Panc1 (cell line): ENCODE measurements around the gene TGIF1. TPM values are rescaled to one million over a fixed set of nuclear protein-coding genes. Genes with fewer than 3 reads are reported as not detected.

ENCODE experiments used
- ATAC-seq: fragments of 200-7000 bp; cut with Tn5 transposase; 2 replicates; pipeline ENCODE4 v1.9.1; 2020; ENCODE audit warnings: mild to moderate bottlenecking, moderate library complexity
- BruUV-seq: library from RNA; stranded (reverse); fragments of 400-500 nt; replicated peaks from 2 replicates; lab custom pipeline; 2021; lab: Mats Ljungman, UMichigan
- CTCF ChIA-PET: fragments of 300-600 bp; sonication (Branson Sonifier 250); formaldehyde crosslinking; loops from one replicate; lab custom pipeline; 2022; ENCODE audit warnings: antibody characterized with exemption; lab: Charles Lee
- POLR2A ChIA-PET: fragments of 300-600 bp; sonication (Branson Sonifier 250); formaldehyde crosslinking; loops from one replicate; lab custom pipeline; 2022; ENCODE audit warnings: antibody characterized with exemption; lab: Charles Lee
- DNase-seq: peaks from one replicate; pipeline ENCODE4 v3.0.0-alpha.2; 2010; ENCODE audit warnings: low read depth, low spot score
- H3K27ac ChIP-seq: 2 replicates; pipeline ENCODE4 v1.5.1; 2011; ENCODE audit warnings: mild to moderate bottlenecking, low read length, inconsistent platforms
- H3K27me3 ChIP-seq: fragments of 200-500 bp; sonication (Bioruptor generic); 2 replicates; pipeline ENCODE4 v1.6.0; 2014; ENCODE audit warnings: low read length, inconsistent platforms; ENCODE audit not compliant: control insufficient read depth, insufficient read depth
- H3K36me3 ChIP-seq: fragments of 200-500 bp; sonication (Bioruptor generic); 2 replicates; pipeline ENCODE4 v1.5.1; 2014; ENCODE audit warnings: inconsistent platforms, mild to moderate bottlenecking, low read length, moderate library complexity; ENCODE audit not compliant: control insufficient read depth, insufficient read depth
- H3K4me1 ChIP-seq: 2 replicates; pipeline ENCODE4 v1.5.1; 2011; ENCODE audit warnings: inconsistent platforms, mild to moderate bottlenecking, low read length, moderate library complexity; ENCODE audit not compliant: control insufficient read depth, insufficient read depth
- H3K4me3 ChIP-seq, 2 experiments: 2 replicates each; pipeline ENCODE4 v1.5.1; 2011 to 2012; ENCODE audit warnings: low read depth in 2 of 2, low read length in 2 of 2, mild to moderate bottlenecking in 2 of 2, inconsistent platforms in 1 of 2, moderate library complexity in 1 of 2
- H3K9me3 ChIP-seq: fragments of 200-500 bp; sonication (Bioruptor generic); 2 replicates; pipeline ENCODE4 v1.5.1; 2014; ENCODE audit warnings: low read depth, mild to moderate bottlenecking, inconsistent platforms, low read length, moderate library complexity; ENCODE audit not compliant: control insufficient read depth, insufficient read depth
- CTCF ChIP-seq: fragments of 450-650 bp; IDR thresholded peaks from 2 replicates; pipeline ENCODE4 v1.5.1; 2017; ENCODE audit warnings: mild to moderate bottlenecking
- POLR2AphosphoS5 ChIP-seq: IDR thresholded peaks from 2 replicates; pipeline ENCODE4 v1.6.1; 2012; ENCODE audit warnings: mild to moderate bottlenecking, low read depth, low read length, moderate library complexity
- REST ChIP-seq, 2 experiments: IDR thresholded peaks; 2 replicates each; pipeline ENCODE4 v1.6.1; 2011 to 2012; ENCODE audit warnings: low read depth in 2 of 2, control low read depth in 1 of 2, low read length in 1 of 2, mild to moderate bottlenecking in 1 of 2, moderate library complexity in 1 of 2; ENCODE audit not compliant: insufficient read depth in 1 of 2
- SIN3A ChIP-seq: IDR thresholded peaks from 2 replicates; pipeline ENCODE4 v1.6.1; 2012; ENCODE audit warnings: low read depth, mild to moderate bottlenecking, low read length, moderate library complexity, borderline replicate concordance; ENCODE audit not compliant: insufficient read depth
- TCF7L2 ChIP-seq: IDR thresholded peaks from 2 replicates; pipeline ENCODE4 v1.6.1; 2011; ENCODE audit warnings: mild to moderate bottlenecking, low read depth, low read length, inconsistent platforms
- in situ Hi-C: cut with HindIII; loops from 2 replicates; pipeline ENCODE4 v1.10.0; 2016; ENCODE audit warnings: low sequenced_read_pairs, low pct_unique_long_range_greater_than_20kb
- intact Hi-C: fragments of 100-400 bp; cut with micrococcal nuclease; formaldehyde crosslinking; loops from one replicate; pipeline ENCODE4 v1.10.0; 2022; ENCODE audit not compliant: unreplicated experiment
- total RNA-seq: library from RNA; stranded (reverse); gene quantifications from one replicate; pipeline ENCODE4 v1.2.1, GENCODE V29; 2021; ENCODE audit not compliant: unreplicated experiment

Gene TGIF1
- total RNA-seq, 1 experiment from 2014 or later: 171 TPM

GRCh38 chr18:3482258-3482657, 32.3 kb downstream of the TGIF1 start:
- CTCF ChIA-PET: interaction anchor here (0.6 kb wide), 1 partner anchor 16 kb away, joined by 5 read pairs; no protein-coding TSS in a partner anchor
- POLR2A ChIA-PET: interaction anchor here (0.6 kb wide), 1 partner anchor 20 kb away, joined by 3 read pairs; no protein-coding TSS in a partner anchor
- ATAC-seq (no peak), DNase-seq (no peak)
- H3K27me3 ChIP-seq: no peaks in the 10 kb centered on the region
- no peak for TF ChIP-seq CTCF
- TF ChIP-seq TCF7L2: no peak
- no peak for TF ChIP-seq REST (IDR thresholded peaks at IDR 0.05; ENCODE audit: insufficient read depth in 1 of 2, low read depth in 2 of 2, low read length in 1 of 2)
- no peak for TF ChIP-seq SIN3A
- no peak for TF ChIP-seq POLR2AphosphoS5
- H3K4me1 ChIP-seq: peaks cover 18% of the 10 kb centered on the region
- H3K27ac ChIP-seq: peak overlapping the region; percentile 75
- no peak overlapping the region for H3K4me3 ChIP-seq
- no peaks in the 10 kb centered on the region for H3K36me3 ChIP-seq
- H3K9me3 ChIP-seq: no peaks in the 10 kb centered on the region
- no TSS peak for BruUV-seq
- intact Hi-C loops (no loop called here), in situ Hi-C loops (no loop called here)

GRCh38 chr18:3485153-3486149, 35.5 kb downstream of the TGIF1 start:
- intact Hi-C loops: no loop called here
- in situ Hi-C loops: no loop called here
- ATAC-seq (no peak), DNase-seq (no peak)
- H3K9me3 ChIP-seq: no peaks in the 10 kb centered on the region
- no peak for TF ChIP-seq SIN3A
- 0 out of 4 replicates have a peak, but pooled peaks of 1 of the 2 experiments have one; percentile 32 for TF ChIP-seq REST (IDR thresholded peaks at IDR 0.05; ENCODE audit: insufficient read depth in 1 of 2, low read depth in 2 of 2, low read length in 1 of 2)
- no peaks in the 10 kb centered on the region for H3K36me3 ChIP-seq
- CTCF ChIA-PET: no interaction called here
- peak overlapping the region; percentile 60 for H3K27ac ChIP-seq
- no peak overlapping the region for H3K4me3 ChIP-seq
- H3K4me1 ChIP-seq: peaks cover 21% of the 10 kb centered on the region
- no peaks in the 10 kb centered on the region for H3K27me3 ChIP-seq
- POLR2A ChIA-PET: no interaction called here
- BruUV-seq: no TSS peak
